Activated B cell treated with CpG ODN at 0.5 μM for 24 hours (primary cell): ENCODE data around the gene CNIH3. TPM values are rescaled to one million over a fixed set of nuclear protein-coding genes. Genes with fewer than 3 reads are reported as not detected.

Experiments
- ATAC-seq: fragments of 200-7000 bp; cut with Tn5 transposase; one replicate; pipeline ENCODE4 v1.10.0; 2021; ENCODE audit warnings: low read depth, mild to moderate bottlenecking, moderate library complexity
- CTCF ChIA-PET: fragments of 350-600 bp; sonication (Branson Sonifier 250); formaldehyde crosslinking; loops from one replicate; lab custom pipeline; 2021; ENCODE audit warnings: antibody characterized with exemption; lab: Charles Lee
- POLR2A ChIA-PET: fragments of 350-600 bp; sonication (Branson Sonifier 250); formaldehyde crosslinking; loops from one replicate; lab custom pipeline; 2021; ENCODE audit warnings: antibody characterized with exemption; lab: Charles Lee
- DNase-seq: peaks from one replicate; pipeline ENCODE4 v3.0.0; 2022
- H3K27ac Mint-ChIP-seq: one replicate; pipeline ENCODE4 v1.8.0; 2020; ENCODE audit warnings: mixed read lengths
- H3K27me3 Mint-ChIP-seq: one replicate; pipeline ENCODE4 v1.8.0; 2021; ENCODE audit warnings: mixed read lengths
- H3K36me3 Mint-ChIP-seq: one replicate; pipeline ENCODE4 v1.8.0; 2021; ENCODE audit warnings: low read depth, mixed read lengths
- H3K4me1 Mint-ChIP-seq: one replicate; pipeline ENCODE4 v1.8.0; 2021; ENCODE audit warnings: mixed read lengths
- H3K4me3 Mint-ChIP-seq: one replicate; pipeline ENCODE4 v1.8.0; 2020; ENCODE audit warnings: mild to moderate bottlenecking, mixed read lengths
- H3K9me3 Mint-ChIP-seq: one replicate; pipeline ENCODE4 v1.8.0; 2020; ENCODE audit warnings: mixed read lengths
- intact Hi-C: fragments of 100-400 bp; cut with micrococcal nuclease; formaldehyde crosslinking; loops from one replicate; pipeline ENCODE4 v1.15.1; 2024
- total RNA-seq: library from RNA; stranded (reverse); gene quantifications from 2 replicates; pipeline ENCODE4 v1.2.3, GENCODE V29; 2022
- TF ChIP-seq, protein P1 (sequence below): fragments of 200-600 bp; IDR thresholded peaks from one replicate; pipeline ENCODE4 v1.8.0; 2022; ENCODE audit warnings: antibody characterized with exemption, mild to moderate bottlenecking

CNIH3 gene
- total RNA-seq, 1 donor from 2014 or later, result 1.8 TPM

DNA sequence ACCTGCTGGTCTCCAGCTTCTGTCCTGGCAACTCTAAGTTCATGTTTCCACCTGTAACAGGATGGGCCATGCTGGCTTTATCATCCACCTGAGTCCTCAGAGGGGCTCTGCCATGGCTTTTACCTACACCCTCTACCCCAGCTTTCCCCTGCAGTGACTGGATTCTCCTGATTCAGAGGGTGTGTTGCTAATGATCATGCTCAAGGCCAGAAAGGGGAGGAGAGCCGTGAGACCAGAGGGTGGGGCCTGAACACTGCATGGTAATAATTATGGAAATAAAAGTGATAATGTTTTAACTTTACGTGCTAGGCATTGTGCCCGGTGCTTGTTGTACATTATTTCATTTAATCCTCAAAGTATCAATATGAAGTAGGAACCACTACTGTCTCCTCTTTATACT lies 53.3 kb downstream of the CNIH3 start:
- DNase-seq (no peak), ATAC-seq (no peak)
- intact Hi-C loops, result no loop called here
- POLR2A ChIA-PET, result no interaction called here
- peaks cover 6% of the 10 kb centered on the region for H3K27me3 Mint-ChIP-seq
- CTCF ChIA-PET, result no interaction called here
- TF ChIP-seq, protein P1, sequence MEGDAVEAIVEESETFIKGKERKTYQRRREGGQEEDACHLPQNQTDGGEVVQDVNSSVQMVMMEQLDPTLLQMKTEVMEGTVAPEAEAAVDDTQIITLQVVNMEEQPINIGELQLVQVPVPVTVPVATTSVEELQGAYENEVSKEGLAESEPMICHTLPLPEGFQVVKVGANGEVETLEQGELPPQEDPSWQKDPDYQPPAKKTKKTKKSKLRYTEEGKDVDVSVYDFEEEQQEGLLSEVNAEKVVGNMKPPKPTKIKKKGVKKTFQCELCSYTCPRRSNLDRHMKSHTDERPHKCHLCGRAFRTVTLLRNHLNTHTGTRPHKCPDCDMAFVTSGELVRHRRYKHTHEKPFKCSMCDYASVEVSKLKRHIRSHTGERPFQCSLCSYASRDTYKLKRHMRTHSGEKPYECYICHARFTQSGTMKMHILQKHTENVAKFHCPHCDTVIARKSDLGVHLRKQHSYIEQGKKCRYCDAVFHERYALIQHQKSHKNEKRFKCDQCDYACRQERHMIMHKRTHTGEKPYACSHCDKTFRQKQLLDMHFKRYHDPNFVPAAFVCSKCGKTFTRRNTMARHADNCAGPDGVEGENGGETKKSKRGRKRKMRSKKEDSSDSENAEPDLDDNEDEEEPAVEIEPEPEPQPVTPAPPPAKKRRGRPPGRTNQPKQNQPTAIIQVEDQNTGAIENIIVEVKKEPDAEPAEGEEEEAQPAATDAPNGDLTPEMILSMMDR, result no peak
- H3K4me1 Mint-ChIP-seq, result no peaks in the 10 kb centered on the region
- no peak overlapping the region for H3K27ac Mint-ChIP-seq
- no peaks in the 10 kb centered on the region for H3K9me3 Mint-ChIP-seq
- no peaks in the 10 kb centered on the region for H3K36me3 Mint-ChIP-seq
- no peak overlapping the region for H3K4me3 Mint-ChIP-seq

DNA sequence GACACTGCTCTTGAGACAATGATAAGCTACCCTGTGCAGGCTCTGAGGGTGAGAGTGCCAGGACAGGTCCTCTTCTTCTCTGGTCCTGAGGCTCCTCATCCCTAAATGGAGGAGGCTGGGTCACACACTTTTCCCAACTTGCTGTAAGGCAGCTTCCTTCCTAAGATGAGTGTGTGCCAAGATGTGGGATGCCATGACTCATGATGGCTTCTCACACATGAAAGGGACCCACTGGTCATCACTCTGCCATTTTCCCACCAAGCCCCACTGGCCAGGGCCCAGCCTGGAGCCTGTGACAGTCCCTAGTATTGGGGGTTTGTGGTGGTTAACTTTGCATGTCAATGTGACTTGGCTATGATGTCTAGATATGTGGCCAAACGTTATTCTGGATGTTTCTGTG lies 54.4 kb downstream of the CNIH3 start:
- H3K27ac Mint-ChIP-seq, result no peak overlapping the region
- POLR2A ChIA-PET, result no interaction called here
- intact Hi-C loops, result no loop called here
- TF ChIP-seq, protein P1, result no peak
- CTCF ChIA-PET, result no interaction called here
- no peaks in the 10 kb centered on the region for H3K9me3 Mint-ChIP-seq
- no peaks in the 10 kb centered on the region for H3K36me3 Mint-ChIP-seq
- H3K27me3 Mint-ChIP-seq, result peaks cover 6% of the 10 kb centered on the region
- no peak overlapping the region for H3K4me3 Mint-ChIP-seq
- ATAC-seq (no peak), DNase-seq (no peak)
- H3K4me1 Mint-ChIP-seq, result no peaks in the 10 kb centered on the region

DNA sequence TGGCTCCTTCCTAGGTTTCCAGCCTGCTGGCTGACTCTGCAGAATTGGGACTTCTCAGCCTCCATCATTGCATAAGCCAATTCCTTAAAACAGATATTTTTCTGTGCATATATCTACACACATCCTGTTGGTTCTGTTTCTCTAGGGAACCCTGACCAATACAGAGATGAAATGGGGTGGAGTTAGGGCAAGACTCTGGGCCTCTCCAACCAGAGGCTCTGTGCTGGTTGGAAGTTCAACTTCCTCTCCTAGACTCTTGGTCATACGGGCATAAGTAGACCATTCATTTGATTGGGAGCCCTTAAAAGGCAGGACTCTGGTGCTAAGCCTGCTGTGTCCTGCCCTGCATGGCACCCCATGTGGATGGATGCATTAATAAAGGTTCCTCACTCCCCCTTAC lies 55.0 kb downstream of the CNIH3 start:
- no peaks in the 10 kb centered on the region for H3K4me1 Mint-ChIP-seq
- no peak overlapping the region for H3K4me3 Mint-ChIP-seq
- no peaks in the 10 kb centered on the region for H3K36me3 Mint-ChIP-seq
- ChIA-PET POLR2A (no interaction called here), CTCF (no interaction called here)
- H3K27ac Mint-ChIP-seq, result no peak overlapping the region
- no peaks in the 10 kb centered on the region for H3K9me3 Mint-ChIP-seq
- no peak for ATAC-seq
- no peak for DNase-seq
- peaks cover 6% of the 10 kb centered on the region for H3K27me3 Mint-ChIP-seq
- TF ChIP-seq, protein P1, result no peak
- intact Hi-C loops, result no loop called here

DNA sequence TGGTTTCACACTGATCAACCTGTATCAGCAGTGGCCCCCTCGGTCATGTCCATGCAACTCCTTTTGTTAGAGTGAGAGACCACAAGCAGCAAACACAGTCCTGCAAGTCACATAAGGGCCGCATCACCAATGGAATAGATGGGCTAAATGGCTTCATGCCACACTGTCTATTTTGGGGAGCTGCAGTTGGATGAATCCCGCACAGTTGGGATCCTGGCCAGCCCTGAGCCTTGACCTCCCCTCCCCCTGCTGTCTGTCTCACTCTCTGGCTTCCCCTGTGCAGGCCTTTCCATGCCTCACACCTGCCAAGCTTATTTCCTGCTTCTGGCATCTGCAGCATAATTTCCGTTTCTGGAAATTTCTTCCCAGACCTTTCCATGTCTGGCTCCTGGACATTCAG lies 57.0 kb downstream of the CNIH3 start:
- ChIA-PET CTCF (no interaction called here), POLR2A (no interaction called here)
- Mint-ChIP-seq H3K9me3 (no peaks in the 10 kb centered on the region), H3K27me3 (peaks cover 6% of the 10 kb centered on the region), H3K4me1 (no peaks in the 10 kb centered on the region), H3K4me3 (no peak overlapping the region), H3K27ac (no peak overlapping the region), H3K36me3 (no peaks in the 10 kb centered on the region)
- DNase-seq (no peak), ATAC-seq (no peak)
- intact Hi-C loops, result no loop called here
- TF ChIP-seq, protein P1, result no peak

DNA sequence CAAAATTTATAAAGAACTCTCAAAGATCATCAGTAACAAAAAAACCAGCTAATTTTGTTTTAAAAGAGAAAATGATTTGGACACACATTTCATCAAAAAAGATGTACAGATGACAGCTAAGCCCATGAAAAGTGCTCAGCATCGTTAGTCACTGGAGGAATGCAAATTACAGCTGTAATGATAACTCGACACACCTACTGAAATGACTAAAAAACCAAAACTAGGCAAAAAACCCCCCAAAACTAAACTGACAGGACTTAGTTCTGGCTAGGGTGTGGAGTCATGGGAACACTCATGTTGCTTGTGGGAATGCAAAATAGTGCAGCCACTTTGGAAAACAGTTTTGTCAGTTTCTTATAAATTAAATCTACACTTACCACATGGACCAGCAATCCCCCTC lies 59.5 kb downstream of the CNIH3 start:
- Mint-ChIP-seq H3K9me3 (no peaks in the 10 kb centered on the region), H3K36me3 (no peaks in the 10 kb centered on the region), H3K4me1 (no peaks in the 10 kb centered on the region), H3K27ac (no peak overlapping the region), H3K27me3 (peaks cover 3% of the 10 kb centered on the region), H3K4me3 (no peak overlapping the region)
- DNase-seq, result no peak
- intact Hi-C loops, result no loop called here
- no peak for ATAC-seq
- TF ChIP-seq, protein P1, result no peak
- CTCF ChIA-PET, result no interaction called here
- POLR2A ChIA-PET, result no interaction called here
